ENCODE data around the gene PEPD.

Gene PEPD

DNA sequence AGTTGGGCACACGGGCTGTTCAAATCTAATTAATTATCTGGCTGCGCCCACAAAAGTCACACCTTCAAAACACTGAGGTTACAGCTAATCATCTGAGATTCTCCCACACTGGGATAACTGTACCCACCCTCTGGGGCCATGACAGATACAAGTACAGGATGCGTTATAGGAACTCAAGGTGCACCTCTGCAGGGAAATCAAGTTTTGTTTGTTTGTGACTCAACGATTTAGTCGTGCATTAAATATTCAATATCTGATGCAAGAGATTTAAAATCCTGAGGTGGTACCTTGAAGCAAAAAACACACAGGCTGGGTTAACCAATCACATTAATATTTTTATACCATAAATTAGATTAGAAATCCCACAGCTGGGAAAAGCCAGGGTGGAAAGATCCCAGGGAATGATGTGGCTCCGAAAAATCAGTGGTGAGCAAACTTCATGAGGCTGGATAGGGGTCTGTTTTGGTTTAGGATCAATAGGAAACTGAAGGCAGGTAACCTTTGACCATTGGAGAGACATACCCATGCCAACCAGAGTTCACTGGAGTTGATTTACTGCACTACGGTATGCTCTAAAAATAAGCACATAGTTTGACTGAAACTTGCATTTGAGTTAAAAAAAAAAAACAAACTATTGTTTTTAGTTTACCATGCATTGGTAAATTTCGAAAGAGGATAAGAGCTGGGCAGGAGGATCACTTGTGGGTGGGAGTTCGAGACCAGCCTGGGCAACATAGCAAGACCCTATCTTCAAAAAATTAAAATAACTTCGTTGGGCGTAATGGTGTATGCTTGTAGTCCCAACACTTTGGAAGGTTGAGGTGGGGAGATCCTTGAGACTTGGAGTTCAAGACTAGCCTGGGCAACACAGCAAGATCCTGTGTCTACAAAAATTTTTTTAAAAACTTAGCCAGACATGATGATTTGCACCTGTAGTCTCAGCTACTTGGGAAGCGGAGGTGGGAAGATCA lies 172.0 kb downstream of the PEPD start:
- DNase-seq = no peak

DNA sequence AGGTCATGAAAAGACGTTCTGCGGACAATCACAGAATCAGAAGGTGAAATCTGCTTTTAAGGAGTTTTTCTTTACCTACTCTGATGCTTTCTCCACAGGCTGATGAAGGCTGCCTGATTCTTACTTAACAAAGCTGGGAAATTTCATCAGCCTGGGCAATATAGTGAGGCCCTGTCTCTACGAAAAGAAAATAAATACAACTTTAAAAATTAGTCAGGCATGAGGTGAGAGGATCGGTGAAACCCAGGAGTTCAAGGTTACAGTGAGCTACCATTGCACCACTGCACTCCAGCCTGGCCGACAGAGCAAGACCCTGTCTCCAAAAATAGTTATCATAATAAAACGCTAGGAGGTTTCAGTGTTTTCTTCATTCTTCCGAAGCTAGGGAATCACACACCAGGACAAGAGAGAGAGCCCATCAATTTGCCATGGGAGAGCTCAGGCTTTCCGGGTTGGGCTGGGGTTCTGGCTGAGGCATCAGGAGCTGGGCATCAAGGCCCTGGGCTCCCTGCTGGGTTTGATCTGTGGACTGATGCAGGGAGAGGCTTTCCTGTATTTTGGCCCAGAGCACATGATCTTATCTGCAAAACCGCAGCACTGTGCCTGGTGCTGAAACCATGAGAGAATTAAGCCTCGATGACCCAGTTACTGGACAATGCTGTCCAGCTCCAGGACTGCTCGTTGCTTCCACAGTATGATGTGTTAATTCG lies 173.1 kb downstream of the PEPD start:
- DNase-seq = no peak

- DNase-seq = no peak
Observed at GRCh38 chr19:33347300-33347699, 174.3 kb downstream of the PEPD start.

GRCh38 chr19:33346665-33347064 lies 174.9 kb downstream of the PEPD start:
- DNase-seq = no peak

DNA sequence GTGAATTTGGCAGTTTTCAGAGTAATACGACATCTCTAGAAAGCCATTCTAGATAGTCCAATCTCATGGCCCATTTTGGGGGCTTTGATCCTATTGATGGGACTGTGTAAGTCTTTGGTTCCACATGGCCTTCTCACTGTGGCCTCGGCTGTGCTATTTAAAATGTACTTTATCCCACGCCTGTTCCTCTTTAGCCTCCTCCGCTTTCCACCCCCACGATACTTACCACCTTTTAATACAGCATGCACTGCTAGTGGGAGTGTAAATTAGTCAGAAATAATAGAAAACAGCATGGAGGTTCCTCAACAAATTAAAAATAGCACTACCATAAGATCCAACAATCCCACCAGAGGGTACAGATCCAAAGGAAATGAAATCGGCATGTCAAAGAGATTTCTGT lies 176.4 kb downstream of the PEPD start:
- DNase-seq = no peak

DNA sequence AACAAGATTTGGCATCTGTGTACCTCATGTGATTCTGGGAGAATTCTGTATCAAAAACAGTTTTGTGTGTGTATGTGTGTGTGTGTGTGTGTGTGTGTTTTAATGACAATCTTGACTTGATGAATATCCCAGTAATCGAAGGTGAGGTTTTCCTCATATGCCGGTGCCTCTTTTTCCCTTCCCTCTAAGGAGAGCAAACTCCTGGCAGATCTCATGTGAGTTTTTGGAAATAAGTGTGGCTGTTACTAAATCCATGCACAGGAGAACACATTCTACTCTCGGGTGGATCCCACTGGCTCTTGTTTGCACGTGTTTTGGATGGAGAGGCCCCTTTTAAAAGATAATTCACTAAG lies 177.0 kb downstream of the PEPD start:
- no peak for DNase-seq

DNA sequence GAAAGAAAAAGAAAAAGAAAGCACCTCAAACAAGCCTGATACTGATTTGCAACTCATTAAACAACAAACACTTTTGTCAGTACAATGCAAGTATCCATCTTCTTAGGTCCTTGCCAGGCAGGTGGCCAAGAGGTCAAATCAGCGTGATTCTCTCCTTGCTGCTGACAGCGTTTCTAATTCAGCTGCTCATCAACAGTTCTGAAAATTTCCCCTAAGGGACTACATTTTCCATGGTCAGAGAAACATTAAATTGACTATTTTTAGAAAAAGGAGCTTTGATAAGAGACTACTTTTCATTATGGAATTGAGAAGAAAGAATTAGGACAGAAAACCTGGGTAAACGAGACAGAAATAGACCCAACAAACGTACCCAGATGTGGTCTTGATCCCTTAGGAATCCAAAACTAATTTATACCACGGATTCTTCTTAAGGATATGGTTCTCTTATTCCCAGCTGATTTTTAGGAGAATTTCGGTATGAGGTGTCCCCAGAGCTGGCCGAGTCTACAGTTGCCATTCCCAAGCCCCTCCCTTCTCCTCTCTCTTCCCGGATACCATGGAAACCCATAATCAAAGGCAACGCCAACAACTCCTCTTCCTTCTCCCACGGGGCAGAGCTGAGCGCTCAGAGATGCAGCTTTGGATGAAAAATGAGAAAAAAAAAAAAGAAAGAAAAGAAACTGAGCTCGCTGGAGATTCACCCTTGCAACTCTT lies 177.6 kb downstream of the PEPD start:
- DNase-seq = no peak

DNA sequence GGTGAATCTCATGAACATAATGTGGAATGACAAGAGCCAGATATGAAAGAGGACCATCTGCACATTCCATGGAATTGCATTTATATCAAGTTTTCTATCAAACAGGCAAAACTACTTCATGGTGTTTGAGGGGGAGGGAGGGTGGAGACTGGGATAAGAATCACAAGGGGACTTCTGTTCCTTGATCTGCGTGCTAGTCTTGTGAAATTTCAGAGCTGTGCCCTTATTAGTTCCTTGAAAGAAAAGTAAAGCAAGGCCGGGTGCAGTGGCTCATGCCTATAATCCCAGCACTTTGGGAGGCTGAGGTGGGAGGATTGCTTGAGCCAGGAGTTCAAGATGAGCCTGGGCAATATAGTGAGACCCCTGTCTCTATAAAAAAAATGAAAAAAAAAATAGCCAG lies 178.3 kb downstream of the PEPD start:
- DNase-seq = no peak

DNA sequence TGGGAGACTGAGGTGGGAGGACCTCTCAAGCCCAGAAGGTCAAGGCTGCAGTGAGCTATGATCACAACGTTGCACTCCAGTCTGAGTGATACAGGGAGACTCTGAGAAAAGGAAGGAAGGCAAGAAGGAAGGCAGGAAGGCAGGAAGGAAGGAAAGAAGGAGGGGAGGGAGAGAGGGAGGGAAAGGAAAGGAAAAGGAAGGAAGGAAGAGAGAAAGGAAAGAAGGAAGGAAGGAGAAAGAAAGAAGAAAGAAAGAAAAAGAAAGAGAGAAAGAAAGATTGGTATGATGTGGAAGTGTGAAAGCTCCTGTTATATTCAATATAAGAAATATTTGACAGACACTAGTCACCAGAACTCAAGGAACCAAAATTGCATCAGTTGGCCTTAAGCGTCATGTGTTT lies 180.6 kb downstream of the PEPD start:
- DNase-seq = no peak

- no peak for DNase-seq
Observed at GRCh38 chr19:33339016-33339984, 182.3 kb downstream of the PEPD start.

All from CD4-positive, alpha-beta T cell treated with Interleukin-17A for 4 hours (primary cell).